ENCODE results near the gene PCDHGB3.
A peak's percentile ranks its signal among the peaks of the same experiment; 100 is the strongest.

Gene PCDHGB3

GRCh38 chr5:141421489-141421855 is 51.4 kb downstream of the PCDHGB3 start:
- Histone ChIP-seq H3K27ac (no peak overlapping the region), H3K4me3 (peak overlapping the region; percentile 60)

More at GRCh38 chr5:141421489-141421855, 51.4 kb downstream of the PCDHGB3 start:
- TF ChIP-seq CTCF (IDR thresholded peaks at IDR 0.05) = no peak
- no peak for DNase-seq (ENCODE audit: low spot score)

Data from coronary artery (tissue), 2 donors.